GM21360 (cell line): ENCODE data around the gene PLXNA2.
A peak's percentile ranks its signal among the peaks of the same experiment; 100 is the strongest.

ENCODE experiments used
- ATAC-seq: cut with Tn5 transposase; IDR thresholded peaks from one replicate; pipeline ENCODE4 v1.9.1; 2021; ENCODE audit warnings: mild to moderate bottlenecking, moderate library complexity; ENCODE audit not compliant: unreplicated experiment

PLXNA2 gene

DNA sequence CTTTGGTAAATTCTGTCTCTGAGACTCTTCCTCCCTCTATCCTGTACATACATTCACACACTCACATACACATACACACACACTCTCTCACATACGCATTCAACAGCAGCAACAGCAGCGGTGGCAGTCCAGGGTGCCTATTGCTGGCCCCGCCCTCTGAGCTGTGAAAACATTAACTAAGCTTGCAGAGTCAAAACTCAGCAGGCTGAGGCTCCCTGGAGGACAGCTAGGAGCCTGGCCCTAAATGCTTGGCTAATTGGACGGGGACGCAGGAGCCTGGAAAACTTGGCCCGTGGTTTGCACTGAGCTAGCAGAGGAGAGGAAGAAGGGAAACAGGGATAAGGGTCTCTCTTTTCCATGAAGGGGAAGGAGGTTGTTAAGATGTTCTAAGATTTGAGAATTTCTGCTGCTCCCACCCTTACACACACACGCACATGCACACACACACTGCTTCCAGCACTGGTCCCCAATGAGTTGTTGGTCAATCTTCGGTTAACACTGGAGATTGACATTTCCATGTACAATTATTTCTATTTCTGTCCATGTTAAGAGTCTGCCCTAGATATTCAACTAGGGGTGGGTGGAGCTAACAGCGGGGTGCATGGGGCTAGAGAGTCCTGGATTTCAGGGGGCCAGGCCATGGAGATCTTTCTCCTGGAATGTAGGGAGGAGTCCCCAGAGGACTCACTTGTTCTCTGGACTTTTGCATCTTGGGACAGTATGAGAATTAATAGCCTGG is 94.2 kb downstream of the PLXNA2 start:
- ATAC-seq = no peak

DNA sequence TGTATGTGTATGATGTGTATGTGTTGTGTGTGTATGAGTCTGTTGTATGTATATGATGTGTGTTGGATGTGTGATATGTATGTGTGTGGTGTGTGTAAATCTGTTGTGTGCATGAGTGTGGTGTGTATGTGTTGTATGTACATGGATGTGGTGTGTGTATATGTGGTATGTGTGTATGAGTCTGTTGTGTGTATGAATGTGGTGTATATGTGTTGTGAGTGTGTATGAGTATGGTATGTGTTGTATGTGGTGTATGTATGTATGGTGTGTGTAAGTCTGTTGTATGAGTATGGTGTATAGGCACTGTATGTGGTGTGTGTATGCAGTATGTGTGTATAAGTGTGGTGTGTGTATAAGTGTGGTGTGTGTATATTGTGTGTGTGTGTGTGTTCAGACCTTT is 95.0 kb downstream of the PLXNA2 start:
- ATAC-seq = no peak

DNA sequence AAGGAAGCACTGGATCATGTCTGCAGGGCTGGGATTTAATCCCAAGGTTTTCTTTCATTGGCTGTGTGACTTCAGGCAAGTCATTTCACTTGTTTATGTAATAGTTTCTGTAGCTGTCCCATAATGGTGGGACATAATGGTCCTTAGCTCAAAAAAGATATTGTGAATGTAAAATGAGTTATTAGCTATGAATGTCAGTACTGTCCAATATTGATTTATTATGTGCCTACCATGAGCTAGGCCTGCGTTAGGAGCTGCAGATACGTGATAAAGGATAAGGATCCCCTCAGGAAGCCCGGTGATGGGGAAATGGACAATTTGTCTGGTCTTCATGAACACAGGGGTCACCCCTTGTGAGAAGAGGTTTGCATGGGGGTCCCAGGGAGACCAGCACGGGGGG is 95.8 kb downstream of the PLXNA2 start:
- ATAC-seq = no peak

DNA sequence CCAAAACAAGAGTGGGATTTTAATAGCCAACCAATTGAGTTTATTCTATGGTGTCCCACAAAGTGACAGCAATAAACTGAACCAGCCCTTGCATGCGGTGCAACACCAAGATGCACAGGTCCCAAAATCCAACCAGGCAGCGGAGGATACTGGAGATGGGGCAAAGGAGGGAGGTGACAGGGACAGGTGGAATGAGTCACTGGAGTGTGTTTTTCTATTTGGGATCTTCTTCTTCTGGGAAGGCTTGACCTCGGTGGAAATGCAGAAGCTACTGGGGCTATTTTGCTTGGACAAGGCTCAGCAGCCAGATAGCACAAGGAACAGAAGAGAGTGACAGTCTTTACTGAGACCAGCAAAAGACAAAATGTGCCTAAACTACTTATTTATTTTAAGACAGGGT is 97.5 kb downstream of the PLXNA2 start:
- no peak for ATAC-seq

DNA sequence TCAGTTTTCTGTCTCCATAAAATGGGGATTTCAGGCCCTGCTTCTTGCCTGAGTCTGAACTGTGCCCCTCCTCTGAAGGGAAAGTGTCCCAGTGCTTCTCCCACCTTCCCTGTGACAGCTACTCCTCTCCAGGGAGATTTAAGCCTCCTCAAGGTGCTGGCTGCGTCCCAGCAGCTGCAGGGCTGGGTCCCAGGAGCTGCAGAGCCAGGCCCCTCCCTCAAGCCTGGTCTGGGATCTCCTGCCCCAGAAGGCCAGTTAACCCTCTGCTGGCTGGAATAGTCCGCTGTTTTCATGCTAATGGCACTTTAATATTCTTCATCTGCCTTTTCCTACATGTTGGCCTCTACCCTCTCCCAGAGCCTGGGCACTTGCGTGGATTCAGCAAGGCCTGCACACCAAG is 99.0 kb downstream of the PLXNA2 start:
- ATAC-seq = no peak

DNA sequence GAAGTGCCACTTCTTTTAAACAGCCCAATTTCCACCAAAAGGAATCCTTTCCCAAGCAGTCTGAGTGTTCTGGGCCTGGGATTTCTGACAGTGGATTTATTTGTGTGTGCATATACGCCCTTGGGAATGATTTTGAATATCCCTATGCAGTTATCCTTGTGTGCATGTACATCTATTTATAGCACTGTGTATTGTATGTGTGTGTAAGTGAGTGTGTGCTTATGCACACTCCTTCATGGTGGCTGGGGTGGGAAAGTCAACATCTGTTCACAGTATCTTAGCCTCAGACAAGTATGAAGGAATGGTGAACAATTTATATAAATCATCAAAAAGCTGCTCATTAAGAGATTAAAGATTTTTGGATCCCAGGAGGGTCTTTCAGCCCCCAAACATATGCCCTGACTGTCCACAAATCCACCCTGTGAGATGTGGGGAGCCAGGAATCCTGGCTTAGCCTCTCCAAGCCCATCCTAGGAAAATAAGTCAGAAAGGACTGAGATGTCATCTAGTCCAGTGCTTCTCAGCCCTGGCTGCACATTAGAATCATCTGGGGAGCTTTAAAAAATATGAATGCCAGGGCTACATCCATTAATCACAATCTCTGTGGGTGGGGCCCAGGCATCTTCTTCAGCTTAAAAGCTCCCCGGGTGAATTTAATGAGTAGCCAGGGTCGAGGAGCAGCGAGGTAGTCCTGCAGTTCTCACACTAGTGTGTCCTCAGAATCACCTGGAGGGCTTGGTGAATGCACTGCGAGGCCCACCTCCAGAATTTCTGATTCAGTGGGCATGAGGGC is 101.4 kb downstream of the PLXNA2 start:
- ATAC-seq = no peak

DNA sequence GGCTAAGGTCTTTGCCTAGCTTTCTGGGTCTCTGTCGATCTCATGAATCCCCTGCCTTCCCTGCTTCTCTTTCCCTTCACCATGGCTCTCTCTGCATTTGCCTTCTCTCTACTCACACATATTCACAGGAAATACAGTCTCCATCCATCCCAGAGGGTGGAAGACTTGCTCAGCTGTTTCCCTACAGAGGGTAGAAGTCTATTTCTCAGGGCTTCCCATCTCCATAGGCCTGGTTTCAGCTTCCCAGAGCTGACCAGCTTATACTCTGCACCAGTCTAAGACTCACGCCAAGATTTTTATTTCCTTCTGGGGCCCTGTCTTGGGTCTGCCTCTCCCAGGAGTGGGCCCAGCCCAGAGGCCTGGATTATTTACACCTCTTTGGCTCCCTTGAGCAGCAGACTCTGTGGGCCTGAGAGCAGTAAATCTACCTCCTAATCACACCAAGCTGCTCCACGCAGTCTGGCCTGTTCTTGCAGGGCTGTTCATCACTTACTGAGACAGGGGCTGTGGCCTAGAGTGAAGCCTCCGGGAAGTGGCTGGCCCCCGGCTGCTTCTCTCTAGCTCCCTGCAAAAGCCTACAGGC is 102.5 kb downstream of the PLXNA2 start:
- no peak for ATAC-seq

DNA sequence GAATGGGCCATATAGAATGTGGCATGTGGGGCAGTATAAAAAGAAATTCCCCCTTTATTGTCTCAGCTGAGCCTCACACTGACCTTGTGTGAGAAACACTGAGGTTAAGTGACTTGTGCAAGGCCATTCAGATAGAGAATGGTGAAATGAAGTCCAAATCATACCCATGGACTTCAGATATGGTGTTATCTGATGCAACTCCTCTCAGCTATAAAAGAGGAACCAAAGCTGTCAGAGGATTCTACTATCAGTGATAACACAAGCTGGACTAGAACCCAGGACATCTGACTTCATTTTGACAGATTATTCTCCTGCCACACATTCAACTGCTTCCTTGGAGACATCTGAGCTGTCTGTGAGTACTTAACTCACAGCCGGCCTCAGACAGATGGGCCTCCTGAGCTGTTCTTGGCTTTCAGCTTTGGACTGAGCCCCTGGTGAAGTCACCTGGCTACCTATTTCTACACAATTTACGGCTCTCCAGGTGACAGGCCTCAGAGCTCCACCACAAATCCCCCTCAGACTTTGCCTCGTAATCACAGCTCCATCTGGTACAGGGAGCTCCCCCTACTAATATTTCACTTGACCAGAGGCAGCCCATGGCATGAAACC is 104.6 kb downstream of the PLXNA2 start:
- no peak for ATAC-seq

DNA sequence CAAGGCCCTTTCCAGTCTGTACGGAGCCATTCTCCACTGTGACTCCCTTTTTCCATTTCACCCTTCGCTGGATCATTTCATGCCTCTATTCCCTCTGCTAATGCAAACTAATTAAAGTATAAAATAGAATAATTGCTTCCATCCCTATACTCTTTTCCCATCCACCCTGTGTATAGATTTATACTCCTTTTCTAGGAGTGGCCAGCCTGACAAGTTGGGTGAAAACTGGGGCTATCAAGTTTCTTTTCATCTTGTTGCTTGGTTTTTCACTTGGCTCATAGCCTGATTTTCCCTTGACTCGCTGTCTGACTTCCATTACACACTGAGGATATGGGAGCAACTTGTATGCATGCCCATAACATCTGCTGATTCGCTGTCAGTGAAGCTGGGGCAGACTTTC is 107.0 kb downstream of the PLXNA2 start:
- no peak for ATAC-seq

DNA sequence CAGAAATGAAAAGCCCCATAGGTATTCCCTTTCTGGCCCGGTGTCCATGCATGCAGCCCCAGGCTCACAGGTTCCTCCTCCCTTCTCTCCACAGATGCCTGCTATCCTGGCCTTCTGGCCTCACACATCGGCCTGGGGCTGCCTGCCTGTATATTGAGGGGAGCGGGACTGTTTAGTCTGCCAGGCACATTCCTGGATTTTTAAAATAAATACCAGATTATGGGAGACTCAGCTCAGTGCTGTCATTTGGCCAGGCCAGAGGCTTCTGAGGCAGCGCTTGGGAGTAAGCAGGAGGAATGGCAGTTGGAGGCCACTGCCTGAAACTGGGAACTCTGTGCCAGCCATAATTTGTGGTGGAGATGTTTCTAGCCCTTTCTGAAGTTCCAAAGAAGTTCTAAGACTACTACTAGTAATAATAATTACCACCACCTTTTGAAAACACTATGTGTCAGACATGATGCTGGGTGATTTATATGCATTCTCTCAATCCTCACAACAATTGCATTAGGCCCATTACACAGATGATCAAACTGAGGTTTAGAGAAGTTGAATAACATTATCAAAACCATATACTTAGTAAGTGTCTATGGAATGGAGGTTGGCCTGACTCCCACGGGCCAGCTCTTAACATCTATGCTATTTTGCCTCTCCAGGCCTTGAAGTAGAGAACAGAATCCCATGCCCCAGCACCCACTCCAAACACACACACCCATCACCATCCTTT is 107.6 kb downstream of the PLXNA2 start:
- no peak for ATAC-seq

DNA sequence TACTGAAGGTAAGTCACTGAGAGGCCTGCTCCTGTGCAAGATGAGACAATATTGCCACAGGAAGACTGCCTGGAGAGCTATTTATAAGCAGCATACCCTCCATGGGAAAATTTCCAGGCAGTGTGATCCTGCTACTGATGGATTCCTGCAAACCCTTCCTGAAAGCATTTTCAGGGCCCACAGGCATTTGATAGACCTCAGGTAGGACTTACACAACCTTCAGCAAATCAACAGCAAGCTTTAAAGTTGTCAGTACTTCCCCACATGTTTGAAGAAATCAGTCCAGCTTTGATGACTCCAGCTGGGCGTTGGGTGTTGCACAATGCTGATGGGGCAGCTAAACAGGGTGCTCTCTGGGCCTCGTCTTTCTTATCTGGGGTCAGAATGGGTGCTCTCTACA is 108.8 kb downstream of the PLXNA2 start:
- no peak for ATAC-seq

DNA sequence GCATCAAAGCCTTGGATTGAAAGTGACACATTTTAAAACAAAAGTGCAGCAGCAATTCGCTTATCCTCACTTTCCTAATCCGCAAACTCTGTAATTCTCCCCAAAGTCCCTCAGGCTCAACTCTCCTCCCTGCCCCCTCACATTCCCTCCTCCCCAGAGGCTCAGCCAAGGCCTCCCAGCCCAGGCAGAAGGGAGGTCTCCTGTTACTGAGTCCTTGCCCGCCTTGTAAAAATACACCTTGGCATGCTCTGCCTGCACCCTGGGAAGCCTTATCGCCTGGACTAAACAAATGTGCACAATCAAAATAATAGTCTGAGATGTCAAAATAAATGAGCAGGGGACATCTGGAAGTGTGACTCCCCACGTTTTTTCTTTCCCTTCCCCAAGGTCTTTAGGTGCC is 109.7 kb downstream of the PLXNA2 start:
- ATAC-seq = no peak

DNA sequence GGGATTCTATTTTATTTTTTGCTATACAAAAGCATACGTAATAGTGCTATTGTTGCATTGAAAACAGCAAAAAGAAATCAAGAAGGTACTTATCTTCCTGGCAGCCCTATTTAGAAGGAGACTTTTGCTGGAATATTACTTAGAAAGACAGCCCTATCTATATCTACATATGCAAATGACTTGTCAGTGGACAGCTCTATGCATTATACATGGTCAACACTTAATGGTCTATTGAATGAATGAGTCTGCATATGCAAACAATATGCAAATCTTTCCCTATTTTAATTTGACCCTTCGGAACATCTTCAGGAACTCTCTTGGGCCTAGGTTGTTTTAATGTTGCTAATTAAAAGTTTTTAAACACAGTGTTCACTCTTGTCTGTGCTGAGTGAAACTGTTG is 110.8 kb downstream of the PLXNA2 start:
- ATAC-seq = no peak

DNA sequence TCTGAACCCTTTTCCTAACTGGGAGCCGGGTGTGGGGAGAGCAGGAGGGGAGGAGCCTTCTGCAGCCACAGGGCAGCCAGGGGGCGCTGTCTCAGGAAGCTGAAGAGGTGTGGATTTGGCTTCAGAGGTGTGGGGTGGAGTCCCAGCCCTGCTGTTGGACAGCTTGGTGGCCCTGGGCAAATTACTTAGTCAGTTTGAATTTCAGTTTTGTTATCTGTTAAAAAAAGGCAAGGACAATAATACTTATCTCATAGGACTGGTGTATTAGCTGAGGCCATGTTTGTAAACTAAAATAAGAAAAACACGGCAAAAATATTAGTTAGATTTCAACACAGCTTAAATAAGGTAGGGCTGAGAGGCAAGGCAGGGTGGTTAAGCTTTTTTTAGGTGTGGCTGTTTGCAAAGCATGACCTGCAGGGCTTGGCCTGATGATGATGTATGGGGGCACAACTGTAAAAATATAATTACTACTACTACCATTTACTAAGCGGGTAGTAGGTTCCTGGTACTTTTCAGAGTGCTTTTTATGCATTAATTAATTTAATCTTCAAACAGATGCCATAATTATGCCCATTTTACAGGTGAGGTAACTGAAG is 111.8 kb downstream of the PLXNA2 start:
- peak; percentile 95 for ATAC-seq

DNA sequence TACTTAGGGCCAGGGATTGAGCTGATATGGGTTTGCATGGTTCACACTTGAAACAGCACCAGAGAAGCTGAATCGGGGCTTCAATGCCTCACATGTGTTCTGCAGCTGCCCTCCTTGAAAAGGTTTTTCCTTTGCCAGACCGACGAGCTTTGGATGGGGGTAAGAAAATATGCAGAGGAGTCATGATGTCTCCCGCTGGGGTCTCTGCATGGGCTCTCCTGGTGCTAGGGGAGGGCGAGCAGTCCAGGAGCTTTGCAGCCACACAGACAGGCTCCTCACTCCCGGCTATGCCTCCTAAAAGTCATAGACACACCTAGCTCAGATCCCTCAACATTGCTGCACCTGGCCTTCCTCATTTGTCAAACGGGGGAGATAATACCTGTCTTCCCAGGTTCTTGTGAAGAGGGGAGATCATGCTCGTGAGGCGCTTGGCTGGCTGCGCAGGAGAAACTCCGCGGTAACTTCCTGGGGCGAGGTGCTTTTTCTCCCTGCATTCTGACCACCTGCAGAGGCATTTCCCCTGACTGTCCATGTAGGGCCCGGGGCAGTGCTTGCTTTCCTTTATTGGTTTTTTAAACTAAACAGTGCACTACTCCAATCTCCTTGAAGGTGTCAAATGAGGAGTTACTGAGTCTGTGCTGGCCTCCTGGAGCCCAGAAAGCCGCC is 112.4 kb downstream of the PLXNA2 start:
- peak; percentile 34 for ATAC-seq

DNA sequence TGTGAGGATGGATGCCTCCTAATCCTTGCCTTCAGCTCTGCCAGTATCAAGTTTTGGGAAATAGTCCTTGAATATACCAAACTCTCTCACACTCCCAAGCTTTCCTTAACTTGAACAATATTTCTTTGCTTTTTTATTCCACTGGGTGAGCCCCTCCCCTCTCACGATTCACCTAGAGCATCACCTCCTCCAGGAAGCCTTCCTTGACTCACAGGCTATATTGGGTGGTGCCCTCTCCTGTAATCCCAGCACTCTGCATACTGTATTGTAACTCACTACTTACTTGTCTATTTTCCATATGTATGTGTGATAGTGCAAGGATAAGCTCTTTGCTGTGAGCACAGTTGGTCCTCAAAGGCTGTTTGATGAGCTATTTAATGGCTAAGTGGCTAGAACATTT is 114.7 kb downstream of the PLXNA2 start:
- no peak for ATAC-seq

DNA sequence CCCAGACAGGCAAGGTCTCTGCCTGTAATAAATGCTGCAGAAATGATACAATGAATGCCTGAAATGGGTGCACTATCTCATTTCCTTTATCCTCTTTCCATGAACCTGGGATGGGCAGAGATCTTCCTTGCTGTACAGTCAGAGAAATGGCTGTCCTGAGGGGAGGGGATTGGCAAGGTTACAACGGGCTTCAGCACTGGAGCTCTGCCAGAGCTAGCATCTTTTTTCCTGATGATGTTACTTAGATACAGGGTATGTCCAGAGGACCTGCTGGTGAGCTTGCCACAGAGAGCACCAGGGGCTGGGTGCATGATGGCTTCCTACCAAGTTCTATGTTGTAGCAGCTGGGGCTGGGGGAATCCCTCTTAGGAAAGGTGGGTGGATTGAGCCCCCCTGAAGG is 115.1 kb downstream of the PLXNA2 start:
- ATAC-seq = no peak

DNA sequence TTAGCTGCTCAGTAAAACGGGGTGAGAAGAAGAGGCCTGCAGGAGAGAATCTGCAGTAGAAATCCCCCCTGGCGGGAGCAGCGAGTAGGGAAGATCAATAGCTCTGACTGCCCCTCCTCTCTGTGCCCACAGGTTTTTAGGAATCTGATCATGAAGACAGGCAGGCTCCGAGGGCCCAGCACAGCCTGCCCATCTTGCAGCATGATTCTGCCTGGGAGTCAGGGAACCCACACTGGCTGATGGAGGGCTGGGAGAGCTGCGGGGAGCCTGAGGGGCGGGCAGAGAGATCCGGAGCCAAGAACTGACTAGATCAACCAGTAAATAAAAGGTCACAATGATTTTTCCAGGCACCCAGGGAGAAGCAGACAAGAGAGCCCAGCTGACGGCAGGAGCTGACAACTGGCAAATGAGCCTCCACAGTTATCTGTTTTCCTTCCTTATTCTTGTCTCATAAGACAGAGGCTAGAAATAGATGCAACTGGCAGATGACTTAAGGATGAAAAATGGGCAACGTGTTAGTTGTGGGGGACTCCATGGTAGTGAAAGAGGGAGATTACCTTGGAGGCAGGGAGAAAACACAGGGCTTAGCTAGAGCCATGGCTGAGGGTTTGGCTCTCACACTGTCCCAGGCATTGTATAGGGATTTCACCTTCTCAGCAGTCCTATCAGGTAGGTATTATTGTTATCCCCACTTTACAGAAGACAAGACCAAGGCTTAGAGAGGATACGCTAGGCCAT is 116.2 kb downstream of the PLXNA2 start:
- no peak for ATAC-seq

DNA sequence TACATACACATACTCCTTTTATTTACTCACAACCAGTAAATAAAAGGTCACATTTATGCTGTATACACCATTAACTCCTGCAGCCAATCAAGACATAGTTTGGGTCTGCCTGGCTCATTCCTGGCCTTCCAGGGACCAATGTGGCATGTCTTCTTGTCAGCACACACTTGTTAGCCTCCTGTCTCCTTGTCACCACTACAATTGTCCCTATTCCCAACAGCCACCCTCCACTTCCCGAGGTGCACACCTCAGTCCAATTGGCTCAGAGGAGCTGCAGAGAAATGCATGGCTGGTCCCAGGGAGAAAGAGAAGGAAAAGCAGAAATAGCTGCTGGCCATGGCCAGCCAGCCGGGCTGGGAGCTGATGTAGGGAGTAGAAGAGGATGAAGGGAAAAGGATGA is 116.9 kb downstream of the PLXNA2 start:
- ATAC-seq = no peak
